ENCODE measurements around the gene PNLIPRP2.

The PNLIPRP2 gene

GRCh38 chr10:116657863-116658551 lies 37.3 kb downstream of the PNLIPRP2 start:
- DNase-seq = no peak

- no peak for DNase-seq
Measured at GRCh38 chr10:116659049-116659670, 38.4 kb downstream of the PNLIPRP2 start.

- DNase-seq = no peak
Measured at GRCh38 chr10:116660860-116661259, 40.1 kb downstream of the PNLIPRP2 start.

GRCh38 chr10:116663342-116663741 lies 42.6 kb downstream of the PNLIPRP2 start:
- no peak for DNase-seq

GRCh38 chr10:116664631-116665030 lies 43.9 kb downstream of the PNLIPRP2 start:
- DNase-seq = no peak

- DNase-seq = no peak
Measured at GRCh38 chr10:116665541-116666125, 44.9 kb downstream of the PNLIPRP2 start.

GRCh38 chr10:116667484-116667883 lies 46.7 kb downstream of the PNLIPRP2 start:
- DNase-seq = no peak

- DNase-seq = no peak
Measured at GRCh38 chr10:116668018-116668417, 47.3 kb downstream of the PNLIPRP2 start.

- DNase-seq = no peak
Measured at GRCh38 chr10:116668446-116668845, 47.7 kb downstream of the PNLIPRP2 start.

- DNase-seq = no peak
Measured at GRCh38 chr10:116669080-116669479, 48.3 kb downstream of the PNLIPRP2 start.

- DNase-seq = no peak
Measured at GRCh38 chr10:116669832-116670644, 49.3 kb downstream of the PNLIPRP2 start.

GRCh38 chr10:116670706-116671105 lies 50.0 kb downstream of the PNLIPRP2 start:
- DNase-seq = no peak

- DNase-seq = peak; percentile 6
Measured at GRCh38 chr10:116671274-116671926, 50.6 kb downstream of the PNLIPRP2 start.

- DNase-seq = no peak
Measured at GRCh38 chr10:116672891-116673290, 52.1 kb downstream of the PNLIPRP2 start.

- no peak for DNase-seq
Measured at GRCh38 chr10:116673866-116674265, 53.1 kb downstream of the PNLIPRP2 start.

- DNase-seq = no peak
Measured at GRCh38 chr10:116674901-116675423, 54.2 kb downstream of the PNLIPRP2 start.

- DNase-seq = no peak
Measured at GRCh38 chr10:116676118-116676517, 55.4 kb downstream of the PNLIPRP2 start.

GRCh38 chr10:116676633-116677032 lies 55.9 kb downstream of the PNLIPRP2 start:
- DNase-seq = no peak

- no peak for DNase-seq
Measured at GRCh38 chr10:116679351-116679750, 58.6 kb downstream of the PNLIPRP2 start.

GRCh38 chr10:116683166-116683565 lies 62.4 kb downstream of the PNLIPRP2 start:
- no peak for DNase-seq

GRCh38 chr10:116683821-116684220 lies 63.1 kb downstream of the PNLIPRP2 start:
- no peak for DNase-seq

GRCh38 chr10:116684781-116685180 lies 64.0 kb downstream of the PNLIPRP2 start:
- DNase-seq = no peak

- no peak for DNase-seq
Measured at GRCh38 chr10:116685807-116686206, 65.1 kb downstream of the PNLIPRP2 start.

Data from OCI-M1 (cell line).